ENCODE data around the gene TMPRSS12.

DNA sequence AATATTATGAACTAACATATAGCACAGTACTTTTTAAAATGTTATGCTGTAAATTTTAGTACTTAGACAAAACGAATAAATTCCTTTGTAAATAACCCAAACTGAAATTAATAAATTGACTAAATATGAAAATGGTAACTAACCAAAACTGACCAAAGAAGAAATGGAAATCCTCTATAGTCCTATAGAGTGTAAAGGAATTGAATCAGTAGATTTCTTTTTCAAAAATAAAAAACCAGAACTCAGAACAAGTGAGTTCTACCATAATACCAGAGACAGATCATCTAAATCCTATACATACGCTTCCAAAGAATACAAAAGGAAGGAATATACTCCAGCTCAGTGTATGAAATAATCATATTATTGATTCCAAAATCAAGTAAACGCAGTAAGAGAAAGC is 39.8 kb downstream of the TMPRSS12 start:
- TF ChIP-seq, protein P1, sequence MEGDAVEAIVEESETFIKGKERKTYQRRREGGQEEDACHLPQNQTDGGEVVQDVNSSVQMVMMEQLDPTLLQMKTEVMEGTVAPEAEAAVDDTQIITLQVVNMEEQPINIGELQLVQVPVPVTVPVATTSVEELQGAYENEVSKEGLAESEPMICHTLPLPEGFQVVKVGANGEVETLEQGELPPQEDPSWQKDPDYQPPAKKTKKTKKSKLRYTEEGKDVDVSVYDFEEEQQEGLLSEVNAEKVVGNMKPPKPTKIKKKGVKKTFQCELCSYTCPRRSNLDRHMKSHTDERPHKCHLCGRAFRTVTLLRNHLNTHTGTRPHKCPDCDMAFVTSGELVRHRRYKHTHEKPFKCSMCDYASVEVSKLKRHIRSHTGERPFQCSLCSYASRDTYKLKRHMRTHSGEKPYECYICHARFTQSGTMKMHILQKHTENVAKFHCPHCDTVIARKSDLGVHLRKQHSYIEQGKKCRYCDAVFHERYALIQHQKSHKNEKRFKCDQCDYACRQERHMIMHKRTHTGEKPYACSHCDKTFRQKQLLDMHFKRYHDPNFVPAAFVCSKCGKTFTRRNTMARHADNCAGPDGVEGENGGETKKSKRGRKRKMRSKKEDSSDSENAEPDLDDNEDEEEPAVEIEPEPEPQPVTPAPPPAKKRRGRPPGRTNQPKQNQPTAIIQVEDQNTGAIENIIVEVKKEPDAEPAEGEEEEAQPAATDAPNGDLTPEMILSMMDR (IDR thresholded peaks at IDR 0.05): no peak
- TF ChIP-seq POLR2A (IDR thresholded peaks at IDR 0.05): no peak
